ENCODE measurements around the gene MYL12A. TPM values are rescaled to one million over a fixed set of nuclear protein-coding genes. Genes with fewer than 3 reads are reported as not detected.

MYL12A gene
- total and polyA plus RNA-seq, 2 of the 8 experiments (the other 6 are each of a cell fraction or from before 2014, with no cell fraction given), result 188 to 247 TPM

GRCh38 chr18:3263132-3263700 lies 15.6 kb downstream of the MYL12A start:
- Histone ChIP-seq H3K9ac (replicated peaks in 1 of 4; ENCODE audit: extremely low read depth in 1 of 4, low read depth in 3 of 4, low read length in 3 of 4) (peak overlapping the region in 1 of 4 experiments; percentile 82; a peak in 1 of 7 replicates), H2AFZ (ENCODE audit: low read length) (no peak overlapping the region), H2BK12ac (ENCODE audit: low read depth, low read length) (no peak overlapping the region), H3K27ac (ENCODE audit: low read depth, low read length) (no peak overlapping the region), H3K56ac (replicated peaks; ENCODE audit: insufficient read length, low read depth, low read length) (peak overlapping the region; percentile 65), H3K14ac (ENCODE audit: insufficient read length) (no peak overlapping the region), H3K79me1 (ENCODE audit: low read depth, low read length) (peaks cover 8% of the 10 kb centered on the region), H3K36me3 (ENCODE audit: control insufficient read depth in 2 of 4, insufficient read depth in 4 of 4, low read length in 3 of 4) (peaks cover 0 to 4% (median 3%) of the 10 kb centered on the region in 4 experiments; a peak in 2 of 8 replicates), H3K18ac (ENCODE audit: extremely low read depth, low read length) (no peak overlapping the region), H2BK5ac (ENCODE audit: low read depth, low read length) (peak overlapping the region; percentile 57; the same call in 1 of the 2 replicates), H2BK15ac (ENCODE audit: low read length) (no peak overlapping the region), H4K91ac (replicated peaks; ENCODE audit: insufficient read length, low read length) (no peak overlapping the region), H3K9me3 (ENCODE audit: insufficient read depth in 2 of 2, low read depth in 1 of 2, low read length in 1 of 2) (no peaks in the 10 kb centered on the region), H3K27me3 (replicated peaks in 1 of 4; ENCODE audit: control insufficient read depth in 3 of 4, extremely low read depth in 1 of 4, insufficient read depth in 3 of 4, low read length in 3 of 4) (no peaks in the 10 kb centered on the region), H4K5ac (ENCODE audit: insufficient read length, low read depth, low read length) (no peak overlapping the region), H3K23me2 (ENCODE audit: low read depth, low read length) (peaks cover 7% of the 10 kb centered on the region), H2AK5ac (ENCODE audit: low read depth, low read length) (no peak overlapping the region), H3K4me3 (ENCODE audit: extremely low read depth in 1 of 4, insufficient read depth in 2 of 4, low read depth in 3 of 4, low read length in 4 of 4) (peak overlapping the region; percentile 84 to 99 (median 88)), H3K79me2 (ENCODE audit: control insufficient read depth in 1 of 2, insufficient read depth in 2 of 2, low read length in 2 of 2) (peaks cover 36 to 60% of the 10 kb centered on the region in 2 experiments), H4K20me1 (replicated peaks in 1 of 2; ENCODE audit: control insufficient read depth in 1 of 2, insufficient read depth in 2 of 2, low read length in 2 of 2) (peaks cover 6 to 29% of the 10 kb centered on the region in 2 experiments), H2BK20ac (ENCODE audit: low read length) (no peak overlapping the region), H3K4me2 (ENCODE audit: insufficient read depth in 1 of 2, low read depth in 2 of 2, low read length in 2 of 2) (peak overlapping the region; percentile 78 to 94), H3K4ac (replicated peaks; ENCODE audit: insufficient read length, low read depth, low read length) (no peak overlapping the region), H3K23ac (ENCODE audit: insufficient read length) (no peak overlapping the region), H4K8ac (ENCODE audit: extremely low read depth, insufficient read depth, low read length) (no peak overlapping the region), H3K4me1 (replicated peaks in 1 of 4; ENCODE audit: control insufficient read depth in 3 of 4, insufficient read depth in 4 of 4, low read length in 3 of 4) (peaks cover 0 to 6% (median 2%) of the 10 kb centered on the region in 4 experiments; a peak in 5 of 7 replicates), H2BK120ac (replicated peaks; ENCODE audit: low read depth, low read length) (no peak overlapping the region)
- 41% methylated on average over 8 of the region's 8 CpGs; no CpG with 5 or more reads in 1 of the 2 experiments for WGBS, 2 experiments (ENCODE audit: extremely low coverage in 1 of 2, insufficient coverage in 1 of 2, insufficient read length in 1 of 2, insufficient replicate concordance in 2 of 2, low coverage in 1 of 2, low lambda C conversion rate in 2 of 2, missing lambda C conversion rate in 1 of 2)
- DNase-seq (ENCODE audit: low read depth in 1 of 2, low spot score in 2 of 2), result no peak
- CTCF ChIA-PET (ENCODE audit: partially characterized antibody), result interaction anchor here (0.7 to 2.0 kb wide), 3 partner anchors 16 to 191 kb away, joined by 3 to 4 read pairs (median 3); no protein-coding TSS in a partner anchor
- FAIRE-seq, result no peak
- POLR2A ChIA-PET (ENCODE audit: partially characterized antibody), result interaction anchor here (0.6 to 4.3 kb wide), 7 partner anchors 9 to 340 kb away, joined by 3 to 26 read pairs (median 4); partner anchors contain the start of gene MYL12A
- TF ChIP-seq POU5F1 (IDR thresholded peaks at IDR 0.05; ENCODE audit: low read depth, low read length) (no peak), YY1 (IDR thresholded peaks at IDR 0.05; ENCODE audit: low read depth, low read length) (no peak), PHF8 (conservative IDR thresholded peaks at IDR 0.05; ENCODE audit: low read depth, low read length) (no peak), KDM1A (IDR thresholded peaks at IDR 0.05; ENCODE audit: borderline replicate concordance, low read length) (no peak), RXRA (IDR thresholded peaks at IDR 0.05; ENCODE audit: insufficient read depth, low read depth, low read length) (no peak), RFX5 (IDR thresholded peaks at IDR 0.05; ENCODE audit: borderline replicate concordance, low read depth, low read length) (no peak), SP4 (IDR thresholded peaks at IDR 0.05; ENCODE audit: low read length) (no peak)
